ENCODE measurements around the gene JUP.

The JUP gene

DNA sequence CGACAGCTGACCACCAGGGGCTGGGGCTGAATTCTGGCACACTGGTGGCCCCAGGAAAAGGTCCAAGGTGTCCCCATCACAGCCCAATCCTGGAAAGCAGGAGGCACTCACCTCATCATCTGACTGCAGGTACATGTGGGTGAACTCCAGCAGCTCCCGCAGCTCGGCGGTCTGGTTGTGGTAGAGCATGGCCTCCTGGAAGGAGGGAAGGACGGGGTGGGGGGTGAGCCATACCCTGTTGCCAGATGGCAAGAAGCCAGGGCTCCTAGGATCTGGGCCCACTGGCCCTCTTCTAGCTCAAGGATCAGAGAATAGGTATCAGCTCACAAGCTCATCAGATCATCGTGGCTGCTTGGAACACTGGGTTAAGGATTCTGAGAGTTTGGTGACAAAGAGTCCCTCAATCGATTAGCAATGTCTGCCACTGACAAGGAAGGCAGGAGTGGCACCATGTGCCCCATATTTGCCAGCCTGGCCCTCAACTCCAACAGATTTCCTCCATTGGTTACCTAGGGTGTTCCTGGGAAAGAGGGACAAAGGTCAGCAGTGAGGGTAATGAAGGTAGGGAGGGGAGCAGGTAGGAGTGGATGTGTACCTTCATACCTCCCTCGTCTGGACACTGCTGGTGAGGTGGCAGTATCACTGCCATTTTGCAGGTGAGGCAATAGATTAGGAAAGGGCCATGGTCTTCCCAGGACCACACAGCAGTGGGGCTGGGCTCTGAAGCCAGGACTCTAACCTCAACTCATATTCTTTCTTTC lies 20.4 kb upstream of the JUP start:
- DNase-seq: no peak

DNA sequence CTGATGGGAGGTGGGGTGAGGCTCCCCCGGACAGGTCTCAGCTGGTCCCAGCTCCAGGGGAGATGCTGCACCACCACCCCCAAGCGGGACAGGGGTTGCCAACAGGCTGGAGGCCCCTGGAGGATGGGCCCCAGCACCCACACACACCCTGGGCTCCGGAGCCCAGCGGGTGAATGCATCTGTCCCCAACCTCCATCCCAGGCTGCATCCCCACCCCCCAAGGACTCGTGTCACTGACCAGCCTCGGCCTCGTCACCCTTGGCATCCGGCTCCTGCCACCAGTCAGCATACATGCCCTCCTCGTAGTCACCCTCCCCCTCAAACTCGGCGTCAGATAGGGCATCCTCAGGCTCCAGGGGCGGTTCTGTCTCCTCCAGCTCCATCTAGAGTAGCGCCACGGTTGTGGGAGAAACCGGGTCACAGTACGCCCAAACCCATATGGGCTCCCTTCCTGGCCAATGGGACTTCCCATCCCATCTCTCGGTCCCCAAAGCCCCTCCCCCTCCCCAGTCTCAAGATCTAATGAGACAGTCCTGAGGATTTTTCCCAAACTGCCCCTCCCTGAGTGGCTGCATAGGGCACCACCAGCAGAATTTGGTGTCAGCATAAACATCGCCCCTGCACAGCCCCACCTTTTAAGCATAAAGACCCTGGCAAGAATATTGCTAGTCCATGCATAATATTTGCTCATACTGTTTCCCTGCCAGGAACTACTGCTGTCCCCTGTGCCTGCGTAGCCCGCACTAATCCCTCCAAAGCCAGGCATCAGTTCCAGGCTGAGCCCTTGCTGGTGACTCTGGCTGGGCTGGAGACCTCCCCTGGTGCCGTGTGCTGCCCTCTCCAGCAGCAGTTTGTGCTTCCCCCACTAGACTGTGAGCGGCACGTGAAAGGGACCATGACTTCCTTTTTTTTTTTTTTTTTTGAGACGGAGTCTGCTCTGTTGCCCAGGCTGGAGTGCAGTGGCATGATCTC lies 16.8 kb upstream of the JUP start:
- DNase-seq: no peak

DNA sequence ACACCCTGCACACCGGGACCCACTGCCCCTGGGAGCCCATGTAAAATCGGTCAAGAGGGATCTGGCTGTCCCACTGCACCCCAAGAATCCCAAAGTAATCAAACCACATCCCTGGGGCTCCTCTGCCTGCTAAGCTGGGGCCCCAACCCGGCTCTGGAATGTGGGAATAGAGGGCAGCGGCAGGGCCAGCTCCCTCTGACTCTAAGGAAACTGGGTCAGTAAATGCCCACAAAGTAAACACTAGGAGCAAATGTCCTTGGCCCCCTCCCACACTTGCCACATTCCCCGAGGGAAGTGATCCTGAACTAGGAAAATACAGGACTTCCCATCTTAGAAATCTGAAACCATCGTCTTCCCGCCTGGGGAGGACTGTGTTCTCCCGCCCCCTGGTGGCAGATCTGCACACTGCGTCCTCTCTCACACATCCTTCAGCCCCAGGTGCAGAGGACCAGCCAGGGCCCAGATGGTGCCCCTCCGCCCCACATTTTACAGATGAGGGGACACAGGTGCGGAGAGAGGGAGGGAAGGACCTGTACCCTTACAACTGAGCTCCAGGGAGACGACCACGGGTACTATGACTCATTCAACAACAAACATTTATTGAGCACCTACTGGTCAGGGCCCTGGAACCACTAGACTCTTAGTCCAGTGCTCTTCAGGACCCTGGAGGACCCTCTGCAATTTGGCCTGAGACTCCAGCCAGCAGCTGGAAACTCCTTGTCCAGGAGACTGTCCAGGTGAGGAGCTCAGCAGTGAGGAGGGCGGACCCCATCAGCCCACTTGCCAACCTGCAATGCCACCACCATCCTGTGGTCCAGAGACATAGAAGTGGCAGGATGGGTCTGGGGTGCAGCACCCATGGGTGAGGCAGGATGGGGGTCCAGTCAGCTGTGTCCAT lies 15.1 kb upstream of the JUP start:
- DNase-seq: peak; percentile 71

GRCh38 chr17:41800601-41801373 lies 14.3 kb upstream of the JUP start:
- DNase-seq: no peak

DNA sequence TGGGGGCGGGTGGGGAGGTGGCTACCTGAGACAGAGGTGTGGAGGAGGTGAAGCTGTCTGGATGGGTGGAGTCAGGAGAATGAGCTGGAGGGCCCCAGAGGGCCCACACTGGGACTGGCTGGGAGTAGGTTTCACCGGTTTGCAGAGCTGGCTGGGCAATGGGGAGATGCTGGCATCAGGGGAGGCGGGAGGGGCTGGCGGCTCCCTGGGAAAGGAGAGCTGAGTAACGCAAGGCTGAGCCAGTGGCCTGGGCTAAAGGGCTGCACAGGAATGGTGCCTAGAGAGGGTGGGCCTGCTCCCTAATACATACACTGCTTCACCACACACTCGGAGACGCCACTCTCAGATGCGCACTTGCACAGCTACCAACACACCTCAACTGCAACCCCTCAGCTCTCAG lies 12.9 kb upstream of the JUP start:
- DNase-seq: no peak

- no peak for DNase-seq
Measured at GRCh38 chr17:41797377-41797776, 10.9 kb upstream of the JUP start.

GRCh38 chr17:41796121-41796895 lies 9.8 kb upstream of the JUP start:
- no peak for DNase-seq

- DNase-seq: no peak
Measured at GRCh38 chr17:41794540-41794975, 8.0 kb upstream of the JUP start.

GRCh38 chr17:41793784-41794539 lies 7.5 kb upstream of the JUP start:
- no peak for DNase-seq

GRCh38 chr17:41792845-41793783 lies 6.6 kb upstream of the JUP start:
- no peak for DNase-seq

GRCh38 chr17:41787021-41787418 lies 509 bp upstream of the JUP start:
- no peak for DNase-seq

- DNase-seq: no peak
Measured at GRCh38 chr17:41785859-41786226, 668 bp downstream of the JUP start.

DNA sequence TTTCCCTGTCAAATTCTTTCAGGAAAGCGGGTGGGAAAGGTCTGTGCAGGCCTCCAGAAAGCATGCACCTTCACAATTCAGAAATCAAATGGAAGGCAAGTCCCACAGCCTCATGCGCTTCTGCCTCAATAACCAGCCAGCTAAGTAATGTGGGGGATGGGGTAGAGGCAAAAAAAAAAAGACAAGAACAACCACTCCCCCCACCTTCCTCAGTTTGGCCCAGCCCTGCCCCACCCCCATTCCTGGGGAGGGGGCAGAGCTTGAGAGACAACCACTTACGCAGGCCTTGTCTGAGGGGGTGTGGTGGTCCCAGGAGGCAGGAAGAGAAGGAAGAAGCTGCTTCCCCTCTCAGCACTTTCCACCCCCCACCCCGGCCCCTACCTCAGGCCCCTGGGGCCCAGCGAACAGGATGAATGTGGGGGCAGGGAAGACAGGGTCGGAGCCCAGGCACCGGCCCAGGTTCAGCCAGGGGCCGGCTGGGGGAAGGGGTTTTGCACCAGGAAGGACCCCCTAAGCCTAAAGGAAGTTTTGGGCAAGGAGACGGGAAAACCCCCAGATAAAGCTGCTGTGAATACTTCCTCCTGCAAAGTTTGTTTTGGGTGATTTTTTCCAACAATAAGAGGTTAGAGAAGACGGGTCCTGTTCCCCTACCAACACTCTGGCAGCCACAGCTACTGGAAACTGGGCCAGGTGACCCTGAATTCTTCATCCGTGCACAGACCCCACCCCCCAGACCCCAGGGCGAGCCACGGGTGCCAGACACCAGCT lies 1.2 kb downstream of the JUP start:
- no peak for DNase-seq

DNA sequence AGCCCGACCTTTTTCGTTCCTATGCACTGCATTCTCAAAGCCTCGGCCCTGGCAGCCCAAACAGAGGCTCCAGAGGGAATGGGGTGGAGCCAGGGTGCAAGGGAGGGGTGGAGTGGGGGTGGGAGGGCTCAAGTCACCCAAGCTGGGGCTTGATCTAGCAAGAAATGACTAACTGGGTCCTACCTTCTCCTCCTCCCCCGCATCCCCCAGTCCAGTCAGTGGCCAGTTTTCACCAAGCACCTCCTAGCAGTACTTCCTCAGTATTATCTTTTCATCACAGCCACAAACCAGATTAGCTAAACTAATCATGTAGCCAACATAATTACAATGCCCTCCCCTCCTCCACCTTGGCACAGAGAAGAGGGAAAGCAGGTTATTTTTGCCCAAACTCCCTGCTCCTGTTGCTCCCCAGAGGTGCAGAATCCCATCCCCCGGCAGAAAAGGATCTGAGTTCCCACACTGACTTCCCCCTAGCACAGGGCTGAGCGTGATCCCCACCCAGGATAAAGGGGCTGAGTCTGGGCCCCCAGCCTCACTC lies 2.2 kb downstream of the JUP start:
- DNase-seq: no peak

DNA sequence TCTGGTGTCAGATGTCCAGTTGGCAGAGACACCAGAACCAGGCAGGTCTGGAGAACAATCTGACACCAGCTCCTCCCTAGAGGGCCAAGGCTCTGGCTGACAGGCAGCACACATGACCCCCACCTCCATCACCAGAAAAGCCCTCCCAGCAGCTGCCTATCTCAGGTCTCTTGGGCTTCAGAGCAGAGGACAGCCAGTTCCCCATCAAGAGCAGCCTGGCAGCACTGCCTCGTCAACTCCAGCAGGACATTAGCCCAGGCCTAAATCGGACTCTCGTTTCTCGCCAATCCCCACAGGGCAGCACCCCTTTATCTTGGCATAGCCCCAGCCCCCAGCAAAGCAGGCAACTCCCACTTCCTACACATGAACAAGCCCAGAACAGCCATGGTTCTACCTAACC lies 4.4 kb downstream of the JUP start:
- no peak for DNase-seq

DNA sequence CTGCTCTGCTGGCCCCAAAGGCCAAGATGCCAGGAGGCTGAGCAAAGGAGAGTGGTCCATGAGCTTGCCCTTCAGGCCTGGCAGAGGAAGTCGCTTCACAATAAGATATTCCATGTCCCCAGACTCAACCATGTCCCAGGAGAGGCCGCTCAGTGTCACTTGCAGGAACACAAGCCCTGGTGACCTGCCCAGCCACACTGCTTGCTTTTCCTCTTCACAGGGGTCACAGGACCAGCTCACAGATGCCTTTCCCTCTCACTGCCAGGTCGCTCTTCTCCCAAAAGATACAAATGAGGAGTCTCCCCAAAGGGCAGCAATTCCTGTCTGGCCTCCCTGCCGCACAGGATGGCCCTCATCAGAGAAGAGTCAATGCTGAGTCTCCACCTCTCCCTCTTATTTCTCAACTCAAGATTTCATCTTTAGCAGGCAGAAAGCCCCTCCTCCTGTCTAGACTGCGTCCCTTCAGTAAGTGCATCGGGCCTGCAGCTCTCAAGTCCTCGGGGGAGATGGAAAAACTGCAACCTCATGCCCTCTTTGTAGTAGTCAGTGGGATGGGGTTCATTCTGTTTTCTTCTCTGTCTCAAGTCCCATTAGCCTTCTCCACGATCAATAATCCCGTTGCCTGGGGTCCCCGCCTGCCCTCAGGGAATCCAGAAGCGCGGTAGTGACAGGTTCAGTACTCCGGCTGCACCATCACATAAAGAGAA lies 5.0 kb downstream of the JUP start:
- DNase-seq: no peak

DNA sequence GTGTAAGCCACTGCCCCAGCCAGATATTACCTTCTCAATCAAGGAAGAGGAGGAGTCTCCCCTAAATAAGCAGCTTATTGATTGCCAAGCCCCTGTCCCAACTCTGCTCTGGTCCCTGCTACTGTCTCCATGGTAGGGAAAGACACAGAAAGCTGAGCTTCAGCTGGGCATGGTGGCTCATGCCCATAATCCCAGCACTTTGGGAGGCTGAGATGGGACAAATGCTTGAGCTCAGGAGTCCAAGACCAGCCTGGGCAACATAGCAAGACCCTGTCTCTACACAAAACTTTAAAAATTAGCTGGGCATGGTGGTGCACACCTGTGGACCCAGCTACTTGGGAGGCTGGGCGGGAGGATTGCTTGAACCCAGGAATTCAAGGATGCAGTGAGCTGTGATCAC lies 6.6 kb downstream of the JUP start:
- DNase-seq: no peak

Measured in effector CD4-positive, alpha-beta T cell (primary cell).